ENCODE results near the gene SFMBT2.
"Not testable (repeated sequence)": the region's sequence is repeated elsewhere in the genome, so short reads cannot be mapped to it uniquely, and the experiment has no call there.

SFMBT2 gene

DNA sequence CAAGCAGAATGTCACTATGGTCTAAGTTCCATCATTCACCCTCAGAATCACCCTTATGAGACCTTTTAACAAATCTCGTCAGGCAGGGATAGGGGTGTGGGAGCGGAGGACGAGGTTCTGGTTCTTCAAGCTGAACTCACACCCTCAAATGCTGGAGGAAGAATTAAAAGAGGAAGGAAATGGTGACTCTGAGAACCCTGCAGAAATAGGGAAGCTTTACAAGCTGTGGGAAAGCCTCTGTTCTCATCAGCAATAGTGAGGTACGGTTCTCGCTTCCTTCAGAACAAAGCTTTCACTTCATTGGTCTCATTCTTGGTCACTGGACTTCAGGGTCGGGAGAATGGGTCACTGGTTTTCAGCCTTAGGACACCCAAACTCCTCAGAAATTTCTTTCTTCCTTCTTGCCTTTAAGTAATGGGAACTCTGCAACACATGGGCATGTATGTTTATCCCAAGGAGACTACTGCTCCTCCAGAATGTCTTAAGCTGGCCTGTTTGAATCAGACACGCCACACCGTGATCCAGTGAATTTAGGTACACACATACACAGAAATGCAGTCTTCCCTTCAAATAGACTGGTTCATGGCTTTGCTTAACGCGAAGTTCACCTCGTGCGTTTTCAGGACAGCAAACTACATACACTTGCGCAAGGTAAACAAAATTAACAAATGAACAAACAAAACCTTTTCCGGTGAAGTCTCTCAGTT lies 226.0 kb downstream of the SFMBT2 start:
- Histone ChIP-seq H3K36me3 (replicated peaks) (peaks cover 8% of the 10 kb centered on the region), H3K9me3 (no peaks in the 10 kb centered on the region), H3K4me1 (no peaks in the 10 kb centered on the region; the same call in 1 of the 2 replicates), H3K27me3 (ENCODE audit: low read depth) (no peaks in the 10 kb centered on the region), H3K4me3 (no peak overlapping the region)
- in situ Hi-C loops (cut with MboI; ENCODE audit: low sequenced_read_pairs): no loop called here
- no peak for DNase-seq (ENCODE audit: low spot score in 2 of 2)

DNA sequence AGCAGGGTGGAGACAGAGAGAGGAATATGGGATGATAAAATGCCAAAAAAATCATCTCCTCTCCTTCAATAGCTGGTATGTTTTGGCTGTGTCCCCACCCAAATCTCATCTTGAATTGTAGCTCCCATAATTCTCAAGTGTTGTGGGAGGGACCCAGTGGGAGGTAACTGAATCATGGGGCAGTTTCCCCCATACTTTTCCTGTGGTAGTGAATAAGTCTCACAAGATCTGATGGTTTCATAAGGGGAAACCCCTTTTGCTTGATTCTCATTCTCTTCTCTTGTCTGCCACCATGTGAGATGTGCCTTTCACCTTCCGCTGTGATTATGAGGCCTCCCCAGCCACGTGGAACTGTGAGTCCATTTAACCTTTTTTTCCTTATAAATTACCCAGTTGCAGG lies 226.7 kb downstream of the SFMBT2 start:
- H3K9me3 ChIP-seq; H3K36me3 ChIP-seq (replicated peaks); H3K27me3 ChIP-seq (ENCODE audit: low read depth); H3K4me3 ChIP-seq; H3K4me1 ChIP-seq; in situ Hi-C loops (cut with MboI; ENCODE audit: low sequenced_read_pairs); DNase-seq (ENCODE audit: low spot score in 2 of 2): not testable (repeated sequence)

GRCh38 chr10:7182327-7182726 lies 228.5 kb downstream of the SFMBT2 start:
- DNase-seq (ENCODE audit: low spot score in 2 of 2); H3K27me3 ChIP-seq (ENCODE audit: low read depth); in situ Hi-C loops (cut with MboI; ENCODE audit: low sequenced_read_pairs); H3K4me3 ChIP-seq; H3K36me3 ChIP-seq (replicated peaks); H3K9me3 ChIP-seq; H3K4me1 ChIP-seq: not testable (repeated sequence)

DNA sequence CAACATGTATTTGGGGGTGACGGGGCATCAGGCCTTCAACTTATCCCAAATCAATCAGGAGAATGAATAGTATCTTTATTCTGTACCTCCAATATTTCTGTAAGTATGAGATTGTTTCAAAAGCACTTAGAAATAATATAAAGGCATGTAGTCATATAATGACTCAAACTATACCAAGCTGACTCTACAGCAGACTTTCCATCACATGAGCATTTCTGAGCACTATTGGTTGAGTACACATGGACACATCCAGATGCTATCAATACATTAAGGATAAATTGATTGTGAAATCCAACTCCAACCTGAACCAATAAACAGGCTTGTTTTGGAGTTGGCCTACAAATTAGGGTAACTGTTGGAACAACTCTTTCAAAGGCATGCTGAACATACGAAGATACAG lies 229.4 kb downstream of the SFMBT2 start:
- no peaks in the 10 kb centered on the region for H3K9me3 ChIP-seq
- no peaks in the 10 kb centered on the region for H3K27me3 ChIP-seq (ENCODE audit: low read depth)
- DNase-seq (ENCODE audit: low spot score in 2 of 2): no peak
- no peak overlapping the region for H3K4me3 ChIP-seq
- in situ Hi-C loops (cut with MboI; ENCODE audit: low sequenced_read_pairs): no loop called here
- H3K36me3 ChIP-seq (replicated peaks): no peaks in the 10 kb centered on the region; the same call in 1 of the 2 replicates
- no peaks in the 10 kb centered on the region for H3K4me1 ChIP-seq

DNA sequence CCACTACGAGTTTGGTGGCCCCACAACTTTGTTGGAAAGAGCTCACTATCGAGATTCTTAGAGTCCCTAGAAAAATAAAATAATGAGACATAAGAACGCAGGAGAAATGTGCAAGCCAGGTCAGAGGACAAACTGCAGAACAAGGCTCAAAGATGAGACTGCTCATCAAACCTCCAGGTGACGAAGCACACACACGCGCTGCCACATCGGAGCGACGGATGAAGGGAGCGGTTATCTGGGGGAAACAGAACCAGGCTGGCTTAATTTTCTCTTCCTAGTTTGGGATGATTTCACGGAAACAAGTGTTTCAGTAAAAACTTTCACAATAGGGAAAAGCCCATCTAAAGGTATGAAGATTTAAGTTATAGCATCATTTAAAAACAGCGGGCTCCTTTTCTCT lies 231.3 kb downstream of the SFMBT2 start:
- no peak overlapping the region for H3K4me3 ChIP-seq
- no peak for DNase-seq (ENCODE audit: low spot score in 2 of 2)
- H3K4me1 ChIP-seq: no peaks in the 10 kb centered on the region
- no peaks in the 10 kb centered on the region for H3K9me3 ChIP-seq
- no peaks in the 10 kb centered on the region for H3K27me3 ChIP-seq (ENCODE audit: low read depth)
- in situ Hi-C loops (cut with MboI; ENCODE audit: low sequenced_read_pairs): no loop called here
- H3K36me3 ChIP-seq (replicated peaks): peaks cover 13% of the 10 kb centered on the region; the same call in 1 of the 2 replicates

DNA sequence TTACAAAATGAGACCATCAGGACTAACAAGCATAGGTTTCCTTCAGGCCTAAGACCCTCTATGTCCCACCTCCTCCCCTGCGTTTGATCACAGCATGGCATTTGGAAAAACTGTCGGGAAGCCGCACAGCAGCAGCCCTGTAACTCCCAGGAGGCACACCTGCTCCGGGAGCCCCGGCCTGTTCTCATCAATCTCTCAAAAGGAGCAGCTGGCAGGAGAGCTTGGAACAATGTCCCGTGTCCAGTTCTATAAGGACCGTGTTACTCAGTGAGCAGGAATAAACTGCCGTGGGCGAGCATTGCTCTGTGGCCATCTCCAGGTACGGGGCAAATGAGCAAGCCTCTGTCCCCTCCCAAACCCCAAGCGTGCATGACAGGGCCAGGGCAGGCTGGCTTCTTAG lies 236.9 kb downstream of the SFMBT2 start:
- DNase-seq (ENCODE audit: low spot score in 2 of 2): no peak
- Histone ChIP-seq H3K27me3 (ENCODE audit: low read depth) (no peaks in the 10 kb centered on the region), H3K36me3 (replicated peaks) (peaks cover 35% of the 10 kb centered on the region), H3K9me3 (no peaks in the 10 kb centered on the region), H3K4me3 (no peak overlapping the region), H3K4me1 (no peaks in the 10 kb centered on the region)
- in situ Hi-C loops (cut with MboI; ENCODE audit: low sequenced_read_pairs): no loop called here

DNA sequence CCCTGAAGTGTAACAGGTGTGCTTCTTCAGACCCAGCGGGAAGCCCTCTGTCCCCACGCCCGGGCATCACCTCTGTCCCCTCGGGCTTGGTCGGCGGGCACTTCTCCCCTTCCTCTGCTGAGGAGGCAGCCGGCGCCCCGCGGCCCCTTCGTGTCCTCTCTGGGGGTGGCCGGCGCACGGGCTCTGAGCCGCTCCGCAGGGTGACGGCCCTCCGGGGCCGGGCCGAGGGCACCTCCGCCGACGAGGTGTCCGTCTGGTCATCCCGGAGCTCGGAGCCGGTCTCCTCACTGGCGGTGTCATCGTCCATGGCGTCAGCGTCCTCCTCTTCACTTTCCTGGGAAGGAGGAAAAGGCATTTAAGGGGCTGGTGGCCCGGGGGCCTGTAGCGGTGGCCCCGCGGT lies 239.0 kb downstream of the SFMBT2 start:
- peaks cover 35% of the 10 kb centered on the region for H3K36me3 ChIP-seq (replicated peaks)
- DNase-seq (ENCODE audit: low spot score in 2 of 2): no peak
- H3K27me3 ChIP-seq (ENCODE audit: low read depth): no peaks in the 10 kb centered on the region
- no peak overlapping the region for H3K4me3 ChIP-seq
- no peaks in the 10 kb centered on the region for H3K9me3 ChIP-seq
- in situ Hi-C loops (cut with MboI; ENCODE audit: low sequenced_read_pairs): no loop called here
- H3K4me1 ChIP-seq: no peaks in the 10 kb centered on the region

GRCh38 chr10:7170626-7171322 lies 240.1 kb downstream of the SFMBT2 start:
- no peaks in the 10 kb centered on the region for H3K4me1 ChIP-seq
- DNase-seq (ENCODE audit: low spot score in 2 of 2): no peak
- H3K4me3 ChIP-seq: no peak overlapping the region
- H3K9me3 ChIP-seq: no peaks in the 10 kb centered on the region
- H3K27me3 ChIP-seq (ENCODE audit: low read depth): no peaks in the 10 kb centered on the region
- in situ Hi-C loops (cut with MboI; ENCODE audit: low sequenced_read_pairs): no loop called here
- H3K36me3 ChIP-seq (replicated peaks): peaks cover 35% of the 10 kb centered on the region

GRCh38 chr10:7168414-7168813 lies 242.4 kb downstream of the SFMBT2 start:
- in situ Hi-C loops (cut with MboI; ENCODE audit: low sequenced_read_pairs): no loop called here
- Histone ChIP-seq H3K4me1 (no peaks in the 10 kb centered on the region), H3K4me3 (no peak overlapping the region), H3K27me3 (ENCODE audit: low read depth) (no peaks in the 10 kb centered on the region), H3K36me3 (replicated peaks) (peaks cover 28% of the 10 kb centered on the region), H3K9me3 (no peaks in the 10 kb centered on the region)
- DNase-seq (ENCODE audit: low spot score in 2 of 2): no peak

- DNase-seq (ENCODE audit: low spot score in 2 of 2): no peak
- H3K36me3 ChIP-seq (replicated peaks): peaks cover 31% of the 10 kb centered on the region
These were observed 245.2 kb downstream of the SFMBT2 start for GRCh38 chr10:7165500-7166177.

DNA sequence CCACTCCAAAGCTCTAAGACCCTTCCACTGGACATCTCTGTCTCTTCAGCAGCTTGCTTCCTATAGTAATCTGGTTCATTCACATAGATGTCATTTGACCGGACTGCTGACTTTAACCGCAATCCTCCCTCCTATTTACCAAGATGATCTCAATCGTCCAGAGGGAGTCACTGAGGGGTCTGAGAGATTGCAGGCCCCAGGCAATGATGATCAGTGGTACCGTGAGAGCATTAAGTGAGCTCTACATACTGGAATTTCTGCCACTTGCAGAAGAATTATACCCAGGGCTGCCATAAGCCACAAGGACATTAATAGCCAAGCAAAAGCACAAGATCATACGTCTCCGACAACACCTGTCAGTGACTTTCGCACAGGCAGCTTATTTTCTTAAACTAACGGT lies 245.9 kb downstream of the SFMBT2 start:
- H3K36me3 ChIP-seq (replicated peaks): peaks cover 31% of the 10 kb centered on the region
- no peaks in the 10 kb centered on the region for H3K9me3 ChIP-seq
- H3K4me1 ChIP-seq: no peaks in the 10 kb centered on the region
- DNase-seq (ENCODE audit: low spot score in 2 of 2): no peak
- H3K27me3 ChIP-seq (ENCODE audit: low read depth): no peaks in the 10 kb centered on the region
- H3K4me3 ChIP-seq: no peak overlapping the region
- in situ Hi-C loops (cut with MboI; ENCODE audit: low sequenced_read_pairs): no loop called here

More at GRCh38 chr10:7165500-7166177, 245.2 kb downstream of the SFMBT2 start:
- in situ Hi-C loops (cut with MboI; ENCODE audit: low sequenced_read_pairs): no loop called here
- Histone ChIP-seq H3K4me3 (no peak overlapping the region), H3K27me3 (ENCODE audit: low read depth) (no peaks in the 10 kb centered on the region), H3K4me1 (no peaks in the 10 kb centered on the region), H3K9me3 (no peaks in the 10 kb centered on the region)

- no peaks in the 10 kb centered on the region for H3K9me3 ChIP-seq
- no peak overlapping the region for H3K4me3 ChIP-seq
- in situ Hi-C loops (cut with MboI; ENCODE audit: low sequenced_read_pairs): no loop called here
- DNase-seq (ENCODE audit: low spot score in 2 of 2): no peak
- H3K36me3 ChIP-seq (replicated peaks): peaks cover 30% of the 10 kb centered on the region
- no peaks in the 10 kb centered on the region for H3K4me1 ChIP-seq
- H3K27me3 ChIP-seq (ENCODE audit: low read depth): no peaks in the 10 kb centered on the region
These were observed 248.5 kb downstream of the SFMBT2 start for GRCh38 chr10:7162331-7162730.

DNA sequence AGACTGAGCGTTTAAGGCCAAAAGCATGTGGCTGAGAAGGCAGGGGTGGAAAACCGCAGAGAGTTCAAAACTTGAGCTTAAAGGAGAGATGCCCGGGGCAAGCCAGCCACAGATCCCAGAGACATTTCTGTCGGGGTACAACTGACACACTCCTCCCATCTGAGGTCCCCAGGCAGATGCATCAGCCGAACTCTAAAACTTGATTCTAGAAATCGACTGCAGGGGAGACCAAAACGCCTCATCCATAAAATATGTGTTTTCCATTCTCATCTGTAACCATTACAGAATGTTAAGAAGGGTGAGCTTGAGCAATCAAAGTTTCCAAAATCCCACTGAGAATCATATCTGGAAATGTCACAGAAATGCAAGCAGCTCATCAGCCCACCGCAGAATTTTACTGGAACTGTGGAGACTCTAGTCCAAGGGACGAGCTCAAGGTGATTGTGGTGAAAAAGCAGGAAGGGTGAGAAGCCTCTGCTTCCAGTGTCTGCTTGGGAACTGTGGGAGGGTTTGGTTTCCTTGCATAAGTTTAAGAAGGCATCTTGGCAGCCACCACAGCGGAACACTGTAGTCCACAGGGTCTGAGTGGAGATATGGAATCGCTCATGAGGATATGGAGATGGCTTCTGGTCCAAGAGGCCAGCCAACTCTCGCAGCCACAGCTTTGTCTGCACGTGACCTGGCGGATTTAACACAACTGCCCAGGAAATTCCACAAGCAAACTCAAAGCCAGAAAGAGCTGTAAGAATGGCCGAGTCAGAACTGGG lies 249.2 kb downstream of the SFMBT2 start:
- no peak overlapping the region for H3K4me3 ChIP-seq
- H3K36me3 ChIP-seq (replicated peaks): peaks cover 30% of the 10 kb centered on the region
- in situ Hi-C loops (cut with MboI; ENCODE audit: low sequenced_read_pairs): no loop called here
- DNase-seq (ENCODE audit: low spot score in 2 of 2): no peak
- H3K27me3 ChIP-seq (ENCODE audit: low read depth): no peaks in the 10 kb centered on the region
- no peaks in the 10 kb centered on the region for H3K9me3 ChIP-seq
- no peaks in the 10 kb centered on the region for H3K4me1 ChIP-seq

All from HAP-1 (cell line).